Panc1 (cell line): ENCODE measurements around the gene KHDRBS1. TPM values are rescaled to one million over a fixed set of nuclear protein-coding genes. Genes with fewer than 3 reads are reported as not detected.
"Not testable (repeated sequence)": the region's sequence is repeated elsewhere in the genome, so short reads cannot be mapped to it uniquely, and the experiment has no call there.

Experiments used
- ATAC-seq: fragments of 200-7000 bp; cut with Tn5 transposase; 2 replicates; pipeline ENCODE4 v1.9.1; 2020; ENCODE audit warnings: mild to moderate bottlenecking, moderate library complexity
- BruUV-seq: library from RNA; stranded (reverse); fragments of 400-500 nt; replicated peaks from 2 replicates; lab custom pipeline; 2021; lab: Mats Ljungman, UMichigan
- CTCF ChIA-PET: fragments of 300-600 bp; sonication (Branson Sonifier 250); formaldehyde crosslinking; loops from one replicate; lab custom pipeline; 2022; ENCODE audit warnings: antibody characterized with exemption; lab: Charles Lee
- POLR2A ChIA-PET: fragments of 300-600 bp; sonication (Branson Sonifier 250); formaldehyde crosslinking; loops from one replicate; lab custom pipeline; 2022; ENCODE audit warnings: antibody characterized with exemption; lab: Charles Lee
- DNase-seq: peaks from one replicate; pipeline ENCODE4 v3.0.0-alpha.2; 2010; ENCODE audit warnings: low read depth, low spot score
- H3K27ac ChIP-seq: 2 replicates; pipeline ENCODE4 v1.5.1; 2011; ENCODE audit warnings: mild to moderate bottlenecking, low read length, inconsistent platforms
- H3K27me3 ChIP-seq: fragments of 200-500 bp; sonication (Bioruptor generic); 2 replicates; pipeline ENCODE4 v1.6.0; 2014; ENCODE audit warnings: low read length, inconsistent platforms; ENCODE audit not compliant: control insufficient read depth, insufficient read depth
- H3K36me3 ChIP-seq: fragments of 200-500 bp; sonication (Bioruptor generic); 2 replicates; pipeline ENCODE4 v1.5.1; 2014; ENCODE audit warnings: inconsistent platforms, mild to moderate bottlenecking, low read length, moderate library complexity; ENCODE audit not compliant: control insufficient read depth, insufficient read depth
- H3K4me1 ChIP-seq: 2 replicates; pipeline ENCODE4 v1.5.1; 2011; ENCODE audit warnings: inconsistent platforms, mild to moderate bottlenecking, low read length, moderate library complexity; ENCODE audit not compliant: control insufficient read depth, insufficient read depth
- H3K4me3 ChIP-seq, 2 experiments: 2 replicates each; pipeline ENCODE4 v1.5.1; 2011 to 2012; ENCODE audit warnings: low read depth in 2 of 2, low read length in 2 of 2, mild to moderate bottlenecking in 2 of 2, inconsistent platforms in 1 of 2, moderate library complexity in 1 of 2
- H3K9me3 ChIP-seq: fragments of 200-500 bp; sonication (Bioruptor generic); 2 replicates; pipeline ENCODE4 v1.5.1; 2014; ENCODE audit warnings: low read depth, mild to moderate bottlenecking, inconsistent platforms, low read length, moderate library complexity; ENCODE audit not compliant: control insufficient read depth, insufficient read depth
- CTCF ChIP-seq: fragments of 450-650 bp; IDR thresholded peaks from 2 replicates; pipeline ENCODE4 v1.5.1; 2017; ENCODE audit warnings: mild to moderate bottlenecking
- POLR2AphosphoS5 ChIP-seq: IDR thresholded peaks from 2 replicates; pipeline ENCODE4 v1.6.1; 2012; ENCODE audit warnings: mild to moderate bottlenecking, low read depth, low read length, moderate library complexity
- REST ChIP-seq, 2 experiments: IDR thresholded peaks; 2 replicates each; pipeline ENCODE4 v1.6.1; 2011 to 2012; ENCODE audit warnings: low read depth in 2 of 2, control low read depth in 1 of 2, low read length in 1 of 2, mild to moderate bottlenecking in 1 of 2, moderate library complexity in 1 of 2; ENCODE audit not compliant: insufficient read depth in 1 of 2
- SIN3A ChIP-seq: IDR thresholded peaks from 2 replicates; pipeline ENCODE4 v1.6.1; 2012; ENCODE audit warnings: low read depth, mild to moderate bottlenecking, low read length, moderate library complexity, borderline replicate concordance; ENCODE audit not compliant: insufficient read depth
- TCF7L2 ChIP-seq: IDR thresholded peaks from 2 replicates; pipeline ENCODE4 v1.6.1; 2011; ENCODE audit warnings: mild to moderate bottlenecking, low read depth, low read length, inconsistent platforms
- in situ Hi-C: cut with HindIII; loops from 2 replicates; pipeline ENCODE4 v1.10.0; 2016; ENCODE audit warnings: low sequenced_read_pairs, low pct_unique_long_range_greater_than_20kb
- intact Hi-C: fragments of 100-400 bp; cut with micrococcal nuclease; formaldehyde crosslinking; loops from one replicate; pipeline ENCODE4 v1.10.0; 2022; ENCODE audit not compliant: unreplicated experiment
- total RNA-seq: library from RNA; stranded (reverse); gene quantifications from one replicate; pipeline ENCODE4 v1.2.1, GENCODE V29; 2021; ENCODE audit not compliant: unreplicated experiment

KHDRBS1 gene
- total RNA-seq, 1 experiment from 2014 or later = 163 TPM

- Histone ChIP-seq H3K27me3 (no peaks in the 10 kb centered on the region), H3K4me1 (no peaks in the 10 kb centered on the region), H3K27ac (no peak overlapping the region), H3K36me3 (peaks cover 13% of the 10 kb centered on the region), H3K4me3 (no peak overlapping the region), H3K9me3 (no peaks in the 10 kb centered on the region)
- BruUV-seq = no TSS peak
- in situ Hi-C loops (no loop called here), intact Hi-C loops (no loop called here)
- DNase-seq (no peak), ATAC-seq (no peak)
- TF ChIP-seq REST (IDR thresholded peaks at IDR 0.05; ENCODE audit: insufficient read depth in 1 of 2, low read depth in 2 of 2, low read length in 1 of 2) = no peak
- TF ChIP-seq TCF7L2 = no peak
- TF ChIP-seq POLR2AphosphoS5 = no peak
- no peak for TF ChIP-seq SIN3A
- TF ChIP-seq CTCF = no peak
- ChIA-PET POLR2A (interaction anchor here (0.6 to 0.7 kb wide), 2 partner anchors 85 to 406 kb away, joined by 3 read pairs; no protein-coding TSS in a partner anchor), CTCF (no interaction called here)
Measured at GRCh38 chr1:32082022-32082421, 68.4 kb downstream of the KHDRBS1 start.

- intact Hi-C loops, in situ Hi-C loops, POLR2A ChIA-PET, H3K27me3 ChIP-seq, H3K4me3 ChIP-seq, CTCF ChIA-PET, ATAC-seq, H3K9me3 ChIP-seq, DNase-seq, BruUV-seq, H3K4me1 ChIP-seq, H3K27ac ChIP-seq: not testable (repeated sequence)
- peaks cover 10% of the 10 kb centered on the region; the same call in 1 of the 2 replicates for H3K36me3 ChIP-seq
Measured at GRCh38 chr1:32086381-32086780, 72.7 kb downstream of the KHDRBS1 start.

DNA sequence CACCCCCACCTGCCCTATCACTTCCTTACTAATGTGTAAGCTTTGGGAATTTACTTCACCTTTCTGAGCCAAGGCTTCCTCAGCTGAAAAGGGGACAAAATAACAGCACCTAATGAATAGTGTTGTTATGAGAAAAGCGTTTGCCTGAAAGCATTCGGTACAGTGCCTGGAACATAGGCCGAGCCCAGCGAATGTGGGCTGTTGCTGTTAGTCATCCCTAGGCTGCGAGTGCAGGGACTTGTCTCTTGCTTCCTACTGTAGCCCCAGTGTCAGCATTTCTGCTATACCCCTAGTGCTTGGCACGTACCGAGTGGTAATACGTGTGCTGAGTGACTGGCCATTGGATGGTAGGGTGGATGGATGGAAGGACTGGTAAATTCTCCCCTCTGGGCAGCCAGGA lies 77.5 kb downstream of the KHDRBS1 start:
- no peak for DNase-seq
- Histone ChIP-seq H3K9me3 (no peaks in the 10 kb centered on the region), H3K4me1 (no peaks in the 10 kb centered on the region), H3K4me3 (no peak overlapping the region), H3K27me3 (no peaks in the 10 kb centered on the region), H3K36me3 (no peaks in the 10 kb centered on the region; the same call in 1 of the 2 replicates), H3K27ac (no peak overlapping the region)
- in situ Hi-C loops = no loop called here
- intact Hi-C loops = no loop called here
- TF ChIP-seq CTCF = no peak
- TF ChIP-seq TCF7L2 = no peak
- TF ChIP-seq REST (IDR thresholded peaks at IDR 0.05; ENCODE audit: insufficient read depth in 1 of 2, low read depth in 2 of 2, low read length in 1 of 2) = no peak
- TF ChIP-seq SIN3A = no peak
- TF ChIP-seq POLR2AphosphoS5 = no peak
- ChIA-PET POLR2A (interaction anchor here (0.6 kb wide), 1 partner anchor 31 kb away, joined by 5 read pairs; no protein-coding TSS in a partner anchor), CTCF (no interaction called here)
- BruUV-seq = no TSS peak
- no peak for ATAC-seq
